Measurements from ENCODE around the gene ZRANB2.

- no peak for TF ChIP-seq CTCF (conservative IDR thresholded peaks at IDR 0.05 in 1 of 2, IDR thresholded peaks at IDR 0.05 in 1 of 2; ENCODE audit: low read depth in 1 of 2, low read length in 2 of 2)
- no peak for TF ChIP-seq EZH2 (IDR thresholded peaks at IDR 0.05; ENCODE audit: low read length, missing control alignments)
These were observed 16.6 kb upstream of the ZRANB2 start for GRCh38 chr1:71097428-71097827.

All from fibroblast of lung (primary cell).